ENCODE measurements around the gene DNAJC27.

DNAJC27 gene

DNA sequence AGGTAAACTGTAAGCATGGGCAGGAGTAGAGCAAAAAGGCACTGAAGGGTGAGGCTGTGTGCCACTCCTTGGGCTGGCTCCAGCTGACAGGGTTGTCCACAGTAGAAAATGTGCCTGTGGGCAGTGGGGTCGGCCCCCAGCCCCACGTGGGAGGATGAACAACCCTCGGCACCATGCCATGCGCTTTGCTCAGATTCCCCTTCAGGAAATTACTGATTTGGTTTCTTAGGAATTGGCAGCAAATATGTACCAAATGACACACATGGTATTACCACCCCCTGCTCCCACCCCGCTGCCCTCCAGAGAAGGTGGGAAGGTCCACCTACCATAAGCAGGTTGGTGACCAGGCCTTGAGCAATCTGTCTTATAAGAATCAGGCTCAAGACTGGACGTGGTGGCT, 65.3 kb downstream of the DNAJC27 start:
- Histone ChIP-seq H3F3A (ENCODE audit: low read depth) (no peaks in the 10 kb centered on the region), H3K9me3 (ENCODE audit: insufficient read depth, low read depth, low read length) (no peaks in the 10 kb centered on the region), H3K79me2 (ENCODE audit: insufficient read depth, low read length) (peaks cover 55% of the 10 kb centered on the region), H3K4me2 (ENCODE audit: low read depth, low read length, poor library complexity, severe bottlenecking) (no peak overlapping the region), H3K9ac (ENCODE audit: low read depth, low read length, poor library complexity, severe bottlenecking) (no peak overlapping the region), H3K4me3 (ENCODE audit: low read length, poor library complexity, severe bottlenecking) (no peak overlapping the region), H4K20me1 (ENCODE audit: insufficient read depth, low read length, poor library complexity, severe bottlenecking) (peaks cover 5% of the 10 kb centered on the region), H3K36me3 (ENCODE audit: insufficient read depth, low read length) (peaks cover 27% of the 10 kb centered on the region; the same call in 1 of the 2 replicates), H3K9me2 (replicated peaks; ENCODE audit: low read depth, low read length) (no peaks in the 10 kb centered on the region), H3K4me1 (ENCODE audit: insufficient read depth, low read length, poor library complexity, severe bottlenecking) (peaks cover 10% of the 10 kb centered on the region), H3K27me3 (ENCODE audit: insufficient read depth, low read length, poor library complexity, severe bottlenecking) (no peaks in the 10 kb centered on the region), H2AFZ (ENCODE audit: low read length) (no peak overlapping the region)
- TF ChIP-seq EZH2phosphoT487 (IDR thresholded peaks at IDR 0.05; ENCODE audit: borderline replicate concordance) = no peak
- TF ChIP-seq, protein P1, sequence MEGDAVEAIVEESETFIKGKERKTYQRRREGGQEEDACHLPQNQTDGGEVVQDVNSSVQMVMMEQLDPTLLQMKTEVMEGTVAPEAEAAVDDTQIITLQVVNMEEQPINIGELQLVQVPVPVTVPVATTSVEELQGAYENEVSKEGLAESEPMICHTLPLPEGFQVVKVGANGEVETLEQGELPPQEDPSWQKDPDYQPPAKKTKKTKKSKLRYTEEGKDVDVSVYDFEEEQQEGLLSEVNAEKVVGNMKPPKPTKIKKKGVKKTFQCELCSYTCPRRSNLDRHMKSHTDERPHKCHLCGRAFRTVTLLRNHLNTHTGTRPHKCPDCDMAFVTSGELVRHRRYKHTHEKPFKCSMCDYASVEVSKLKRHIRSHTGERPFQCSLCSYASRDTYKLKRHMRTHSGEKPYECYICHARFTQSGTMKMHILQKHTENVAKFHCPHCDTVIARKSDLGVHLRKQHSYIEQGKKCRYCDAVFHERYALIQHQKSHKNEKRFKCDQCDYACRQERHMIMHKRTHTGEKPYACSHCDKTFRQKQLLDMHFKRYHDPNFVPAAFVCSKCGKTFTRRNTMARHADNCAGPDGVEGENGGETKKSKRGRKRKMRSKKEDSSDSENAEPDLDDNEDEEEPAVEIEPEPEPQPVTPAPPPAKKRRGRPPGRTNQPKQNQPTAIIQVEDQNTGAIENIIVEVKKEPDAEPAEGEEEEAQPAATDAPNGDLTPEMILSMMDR (conservative IDR thresholded peaks at IDR 0.05; ENCODE audit: low read length) = no peak

DNA sequence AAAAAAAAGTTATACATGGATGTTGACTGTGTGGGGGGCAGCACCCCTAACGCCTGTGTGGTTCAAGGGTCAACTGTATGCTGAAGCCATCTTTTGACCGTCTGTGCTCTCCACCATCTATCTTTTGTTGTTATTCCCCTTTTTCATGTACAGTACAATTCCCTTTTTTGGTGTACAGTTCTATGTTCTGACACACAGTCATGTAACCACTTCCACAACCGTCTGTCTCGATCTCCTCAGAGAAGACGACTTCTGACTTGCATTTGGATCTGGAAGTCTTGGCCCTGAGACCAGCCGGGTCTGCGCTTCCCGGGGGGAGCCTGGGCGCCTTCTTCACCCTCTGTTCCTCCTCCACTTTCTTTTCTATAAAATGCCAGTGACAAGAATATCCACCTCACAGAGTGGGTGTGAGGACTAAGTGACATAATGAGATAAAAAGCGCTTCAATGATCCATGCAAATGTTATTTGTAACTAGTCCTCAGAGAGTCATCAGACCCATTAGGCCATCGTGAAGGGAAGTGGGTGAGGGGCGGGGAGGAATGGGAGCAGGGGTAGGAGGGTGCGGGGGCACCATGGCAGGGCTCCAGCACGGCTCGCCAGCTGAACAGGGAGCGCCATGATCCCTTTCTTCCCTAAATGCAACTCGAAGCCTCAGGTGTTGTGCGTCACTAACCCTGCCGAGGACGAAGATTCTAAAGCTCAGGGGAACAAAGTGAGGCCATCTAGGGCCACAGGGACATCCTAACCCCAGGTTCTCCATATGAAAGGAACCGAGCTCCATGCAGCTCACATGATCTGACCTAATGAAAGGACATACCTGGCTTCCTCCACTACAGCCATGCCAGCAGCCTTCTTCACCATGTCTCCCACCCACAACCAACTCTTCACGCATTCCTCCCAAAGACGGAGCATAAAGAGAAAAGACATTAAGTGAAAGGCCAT, 68.3 kb downstream of the DNAJC27 start:
- TF ChIP-seq, protein P1 (conservative IDR thresholded peaks at IDR 0.05; ENCODE audit: low read length) = no peak
- no peak for TF ChIP-seq EZH2phosphoT487 (IDR thresholded peaks at IDR 0.05; ENCODE audit: borderline replicate concordance)
- H3K4me3 ChIP-seq (ENCODE audit: low read length, poor library complexity, severe bottlenecking) = no peak overlapping the region
- peaks cover 29% of the 10 kb centered on the region; the same call in 1 of the 2 replicates for H3K79me2 ChIP-seq (ENCODE audit: insufficient read depth, low read length)
- peaks cover 1% of the 10 kb centered on the region for H3K4me1 ChIP-seq (ENCODE audit: insufficient read depth, low read length, poor library complexity, severe bottlenecking)
- no peak overlapping the region for H2AFZ ChIP-seq (ENCODE audit: low read length)
- no peaks in the 10 kb centered on the region for H3K27me3 ChIP-seq (ENCODE audit: insufficient read depth, low read length, poor library complexity, severe bottlenecking)
- H3K36me3 ChIP-seq (ENCODE audit: insufficient read depth, low read length) = peaks cover 38% of the 10 kb centered on the region; the same call in 1 of the 2 replicates
- H3K4me2 ChIP-seq (ENCODE audit: low read depth, low read length, poor library complexity, severe bottlenecking) = no peak overlapping the region
- H3K9ac ChIP-seq (ENCODE audit: low read depth, low read length, poor library complexity, severe bottlenecking) = no peak overlapping the region
- H3K9me2 ChIP-seq (replicated peaks; ENCODE audit: low read depth, low read length) = no peaks in the 10 kb centered on the region
- H3F3A ChIP-seq (ENCODE audit: low read depth) = no peaks in the 10 kb centered on the region
- H4K20me1 ChIP-seq (ENCODE audit: insufficient read depth, low read length, poor library complexity, severe bottlenecking) = peaks cover 3% of the 10 kb centered on the region
- no peaks in the 10 kb centered on the region for H3K9me3 ChIP-seq (ENCODE audit: insufficient read depth, low read depth, low read length)

DNA sequence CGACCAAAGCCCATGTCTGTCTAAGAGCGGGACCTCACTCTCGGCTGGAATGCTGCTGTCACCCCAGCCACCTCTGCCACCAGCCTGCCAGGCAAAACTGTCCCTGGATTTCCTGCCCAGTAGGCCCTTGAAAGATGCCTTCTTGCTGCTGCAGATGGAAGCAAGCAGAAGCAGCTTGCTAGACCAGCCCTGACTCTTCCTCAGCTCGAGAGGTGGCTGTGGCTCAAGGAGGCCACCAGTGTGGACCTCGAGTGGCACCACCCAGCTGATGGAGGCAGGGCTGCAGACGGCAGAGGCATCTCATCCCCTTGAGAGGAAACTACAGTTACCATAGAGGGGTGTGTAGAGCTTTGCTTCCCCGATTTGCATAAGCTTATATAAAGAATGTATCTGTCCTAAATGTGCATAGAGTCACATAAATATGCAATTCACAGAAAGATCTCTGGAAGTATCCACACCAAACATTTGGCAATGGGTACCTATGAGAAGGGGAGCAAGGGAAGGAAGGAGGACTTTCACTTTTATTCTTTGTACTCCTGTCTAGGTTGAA, 72.3 kb downstream of the DNAJC27 start:
- H3K9me2 ChIP-seq (replicated peaks; ENCODE audit: low read depth, low read length) = no peaks in the 10 kb centered on the region
- TF ChIP-seq, protein P1 (conservative IDR thresholded peaks at IDR 0.05; ENCODE audit: low read length) = no peak
- TF ChIP-seq EZH2phosphoT487 (IDR thresholded peaks at IDR 0.05; ENCODE audit: borderline replicate concordance) = no peak
- H3K4me1 ChIP-seq (ENCODE audit: insufficient read depth, low read length, poor library complexity, severe bottlenecking) = no peaks in the 10 kb centered on the region
- H3K4me2 ChIP-seq (ENCODE audit: low read depth, low read length, poor library complexity, severe bottlenecking) = no peak overlapping the region
- H3K9ac ChIP-seq (ENCODE audit: low read depth, low read length, poor library complexity, severe bottlenecking) = no peak overlapping the region
- no peaks in the 10 kb centered on the region for H3K27me3 ChIP-seq (ENCODE audit: insufficient read depth, low read length, poor library complexity, severe bottlenecking)
- no peaks in the 10 kb centered on the region for H4K20me1 ChIP-seq (ENCODE audit: insufficient read depth, low read length, poor library complexity, severe bottlenecking)
- no peak overlapping the region for H3K4me3 ChIP-seq (ENCODE audit: low read length, poor library complexity, severe bottlenecking)
- H3F3A ChIP-seq (ENCODE audit: low read depth) = no peaks in the 10 kb centered on the region
- peaks cover 10% of the 10 kb centered on the region; the same call in 1 of the 2 replicates for H3K9me3 ChIP-seq (ENCODE audit: insufficient read depth, low read depth, low read length)
- H2AFZ ChIP-seq (ENCODE audit: low read length) = no peak overlapping the region
- H3K79me2 ChIP-seq (ENCODE audit: insufficient read depth, low read length) = peaks cover 9% of the 10 kb centered on the region; the same call in 1 of the 2 replicates
- peaks cover 49% of the 10 kb centered on the region for H3K36me3 ChIP-seq (ENCODE audit: insufficient read depth, low read length)
